B cell (primary cell): ENCODE data around the gene THUMPD2. TPM values are rescaled to one million over a fixed set of nuclear protein-coding genes. Genes with fewer than 3 reads are reported as not detected.

Source experiments
- ATAC-seq: fragments of 200-7000 bp; cut with Tn5 transposase; one replicate; pipeline ENCODE4 v1.10.0; 2021; ENCODE audit warnings: low read depth, mild to moderate bottlenecking, moderate number of reproducible peaks, moderate library complexity
- CTCF ChIA-PET: fragments of 350-600 bp; sonication (Branson Sonifier 250); formaldehyde crosslinking; loops from one replicate; lab custom pipeline; 2021; ENCODE audit warnings: antibody characterized with exemption, inconsistent platforms; lab: Charles Lee
- POLR2A ChIA-PET: fragments of 350-600 bp; sonication (Branson Sonifier 250); formaldehyde crosslinking; loops from one replicate; lab custom pipeline; 2021; ENCODE audit warnings: antibody characterized with exemption; lab: Charles Lee
- DNase-seq: peaks from one replicate; pipeline ENCODE4 v3.0.0; 2013
- H2AFZ ChIP-seq: 2 replicates; pipeline ENCODE4 v1.6.1; 2012; ENCODE audit warnings: mild to moderate bottlenecking, low read depth, low read length; ENCODE audit not compliant: insufficient read depth, poor library complexity, severe bottlenecking
- H3K27ac ChIP-seq, 2 donors: 1 replicate in 1 of 2; 2 replicates in 1 of 2; pipeline ENCODE4 v1.5.1; 2012 to 2013; ENCODE audit warnings: low read length in 2 of 2, mild to moderate bottlenecking in 2 of 2, moderate library complexity in 1 of 2
- H3K27me3 ChIP-seq, 4 experiments: fragments of 200-600 bp in 1 of 4; sonication (generic) in 1 of 4; replicated peaks in 1 of 4; 1 replicate in 2 of 4; 2 replicates in 2 of 4; pipeline versions ENCODE4 v1.6.1 to v1.7.0; 2013 to 2016; ENCODE audit warnings: low read length in 3 of 4, mild to moderate bottlenecking in 2 of 4, mixed read lengths in 1 of 4, moderate library complexity in 1 of 4; ENCODE audit not compliant: insufficient read depth in 4 of 4, control insufficient read depth in 3 of 4; ENCODE audit errors: control extremely low read depth in 1 of 4
- H3K36me3 ChIP-seq, 2 experiments: replicated peaks in 1 of 2; 1 replicate in 1 of 2; 2 replicates in 1 of 2; pipeline versions ENCODE4 v1.6.1 to v1.7.1; 2013; ENCODE audit warnings: low read length in 1 of 2; ENCODE audit not compliant: insufficient read depth in 2 of 2, control insufficient read depth in 1 of 2; ENCODE audit errors: control extremely low read depth in 1 of 2, extremely low read depth in 1 of 2
- H3K4me1 ChIP-seq, 2 donors: fragments of 200-600 bp in 1 of 2; sonication (generic) in 1 of 2; 1 replicate in 1 of 2; 2 replicates in 1 of 2; pipeline versions ENCODE4 v1.5.1 to v1.6.1; 2013 to 2017; ENCODE audit warnings: low read length in 2 of 2; ENCODE audit not compliant: control insufficient read depth in 2 of 2, insufficient read depth in 2 of 2
- H3K4me2 ChIP-seq: replicated peaks from 2 replicates; pipeline ENCODE3; 2012; ENCODE audit warnings: mild to moderate bottlenecking, low read depth, low read length; ENCODE audit not compliant: poor library complexity, severe bottlenecking
- H3K4me3 ChIP-seq, 5 experiments: fragments of 200-600 bp in 1 of 5; sonication (generic) in 1 of 5; 1 replicate in 3 of 5; 2 replicates in 2 of 5; pipeline versions ENCODE4 v1.5.1 to v1.7.0; 2011 to 2016; ENCODE audit warnings: low read length in 4 of 5, mild to moderate bottlenecking in 4 of 5, low read depth in 2 of 5, control low read depth in 1 of 5, moderate library complexity in 1 of 5; ENCODE audit not compliant: insufficient read depth in 1 of 5; ENCODE audit errors: control extremely low read depth in 1 of 5, extremely low read depth in 1 of 5
- H3K79me2 ChIP-seq: fragments of 200-600 bp; sonication (generic); one replicate; pipeline ENCODE4 v1.6.0; 2016; ENCODE audit warnings: low read length; ENCODE audit not compliant: control insufficient read depth, insufficient read depth
- H3K9ac ChIP-seq: fragments of 200-600 bp; sonication (generic); 2 replicates; pipeline ENCODE4 v1.6.1; 2017; ENCODE audit warnings: mild to moderate bottlenecking, low read length, moderate library complexity
- H3K9me3 ChIP-seq, 3 donors: one replicate each; pipeline versions ENCODE4 v1.6.1 to v1.7.1; 2013; ENCODE audit warnings: low read length in 2 of 3; ENCODE audit not compliant: control insufficient read depth in 2 of 3, insufficient read depth in 1 of 3; ENCODE audit errors: control extremely low read depth in 1 of 3
- H4K20me1 ChIP-seq: 2 replicates; pipeline ENCODE4 v1.6.0; 2012; ENCODE audit warnings: mild to moderate bottlenecking, low read length; ENCODE audit not compliant: insufficient read depth, control insufficient read depth, poor library complexity, severe bottlenecking
- H3K27ac Mint-ChIP-seq: one replicate; pipeline ENCODE4 v1.8.0; 2021; ENCODE audit warnings: mixed read lengths
- H3K27me3 Mint-ChIP-seq: one replicate; pipeline ENCODE4 v1.8.0; 2021; ENCODE audit warnings: mixed read lengths
- H3K4me1 Mint-ChIP-seq: one replicate; pipeline ENCODE4 v1.8.0; 2021; ENCODE audit warnings: mixed read lengths
- H3K4me3 Mint-ChIP-seq: one replicate; pipeline ENCODE4 v1.8.0; 2021; ENCODE audit warnings: mixed read lengths
- H3K9me3 Mint-ChIP-seq: one replicate; pipeline ENCODE4 v1.8.0; 2022; ENCODE audit warnings: mixed read lengths; ENCODE audit not compliant: insufficient read depth
- CTCF ChIP-seq: fragments of 200-600 bp; IDR thresholded peaks from one replicate; pipeline ENCODE4 v1.8.0; 2022; ENCODE audit warnings: antibody characterized with exemption, mild to moderate bottlenecking
- EZH2 ChIP-seq: IDR thresholded peaks from 2 replicates; pipeline ENCODE4 v1.6.1; 2012; ENCODE audit warnings: borderline replicate concordance, low read depth, mild to moderate bottlenecking, moderate library complexity, low read length; ENCODE audit not compliant: insufficient read depth, poor library complexity, severe bottlenecking
- WGBS: methylation state at CpG from one replicate; pipeline ENCODE4 v1.1.5; 2013; ENCODE audit warnings: missing lambda C conversion rate; ENCODE audit not compliant: insufficient coverage; 5-methylcytosine and 5-hydroxymethylcytosine counted together
- intact Hi-C: fragments of 100-400 bp; cut with micrococcal nuclease; formaldehyde crosslinking; loops from one replicate; pipeline ENCODE4 v1.10.0; 2022
- polyA plus RNA-seq: library from polyadenylated mRNA; depleted of rRNA; stranded (reverse); fragments of >200 nt; gene quantifications from 2 replicates; pipeline ENCODE4 v1.2.3, GENCODE V29; 2012
- total RNA-seq, 2 donors: library from RNA; stranded (reverse); fragments of 120-200 nt in 1 of 2; gene quantifications; 1 replicate in 1 of 2; 2 replicates in 1 of 2; pipeline versions ENCODE4 v1.2.3 to v1.2.4, GENCODE V29; 2013 to 2022

THUMPD2 gene
- total and polyA plus RNA-seq, 2 donors (not counting 1 experiment from before 2014, with no cell fraction given) = 11.0 to 14.8 TPM

- ATAC-seq = no peak
Measured at GRCh38 chr2:39736640-39737039, 42.4 kb downstream of the THUMPD2 start.

GRCh38 chr2:39735648-39736047, 43.4 kb downstream of the THUMPD2 start:
- H3K27ac ChIP-seq = no peak overlapping the region
- peaks cover 4 to 36% of the 10 kb centered on the region in 2 experiments for H3K36me3 ChIP-seq
- H3K79me2 ChIP-seq = no peaks in the 10 kb centered on the region
- 98% methylated on average over 3 of the region's 3 CpGs for WGBS
- no peaks in the 10 kb centered on the region for H4K20me1 ChIP-seq
- H3K4me2 ChIP-seq = no peak overlapping the region
- intact Hi-C loops = no loop called here
- Mint-ChIP-seq H3K27me3 (no peaks in the 10 kb centered on the region), H3K9me3 (no peaks in the 10 kb centered on the region), H3K4me1 (no peaks in the 10 kb centered on the region), H3K27ac (no peak overlapping the region), H3K4me3 (no peak overlapping the region)
- CTCF ChIA-PET = interaction anchor here (0.6 to 1.1 kb wide), 2 partner anchors 10 to 445 kb away, joined by 3 to 4 read pairs; no protein-coding TSS in a partner anchor
- POLR2A ChIA-PET = no interaction called here
- H3K4me1 ChIP-seq = no peaks in the 10 kb centered on the region
- DNase-seq (no peak), ATAC-seq (no peak)
- no peak overlapping the region for H2AFZ ChIP-seq
- no peak overlapping the region for H3K9ac ChIP-seq
- no peak overlapping the region for H3K4me3 ChIP-seq
- H3K9me3 ChIP-seq = no peaks in the 10 kb centered on the region
- TF ChIP-seq CTCF (no peak), EZH2 (no peak)
- H3K27me3 ChIP-seq = no peaks in the 10 kb centered on the region

More at GRCh38 chr2:39736640-39737039, 42.4 kb downstream of the THUMPD2 start:
- no peaks in the 10 kb centered on the region for H3K27me3 ChIP-seq
- H3K79me2 ChIP-seq = no peaks in the 10 kb centered on the region
- no peak overlapping the region for H3K4me3 ChIP-seq
- CTCF ChIA-PET = no interaction called here
- no peak overlapping the region for H2AFZ ChIP-seq
- H3K27ac ChIP-seq = no peak overlapping the region
- H3K36me3 ChIP-seq = peaks cover 6 to 45% of the 10 kb centered on the region in 2 experiments
- Mint-ChIP-seq H3K9me3 (no peaks in the 10 kb centered on the region), H3K4me3 (no peak overlapping the region), H3K27me3 (no peaks in the 10 kb centered on the region), H3K4me1 (no peaks in the 10 kb centered on the region), H3K27ac (no peak overlapping the region)
- no peaks in the 10 kb centered on the region for H4K20me1 ChIP-seq
- no peak for DNase-seq
- TF ChIP-seq EZH2 (no peak), CTCF (no peak)
- H3K4me2 ChIP-seq = no peak overlapping the region
- POLR2A ChIA-PET = no interaction called here
- H3K9ac ChIP-seq = no peak overlapping the region
- no peaks in the 10 kb centered on the region for H3K4me1 ChIP-seq
- intact Hi-C loops = no loop called here
- WGBS = 90% methylated on average over 2 of the region's 6 CpGs
- H3K9me3 ChIP-seq = no peaks in the 10 kb centered on the region
